GM12878 (cell line): ENCODE measurements around the gene CLBA1.

Experiments
- ATF7 ChIP-seq: fragments of 450-650 bp; IDR thresholded peaks from 2 replicates; pipeline ENCODE4 v1.6.1; 2016; ENCODE audit warnings: low read depth, mild to moderate bottlenecking
- EZH2 ChIP-seq: IDR thresholded peaks from 2 replicates; pipeline ENCODE4 v1.6.1; 2012; ENCODE audit warnings: low read depth, mild to moderate bottlenecking, control low read depth, inconsistent platforms, low read length, borderline replicate concordance; ENCODE audit not compliant: control insufficient read depth
- HDAC2 ChIP-seq: fragments of 200-600 bp; sonication (generic); IDR thresholded peaks from 2 replicates; pipeline ENCODE4 v1.6.1; 2017
- POLR2A ChIP-seq: IDR thresholded peaks from 2 replicates; pipeline ENCODE4 v1.6.1; 2011; ENCODE audit warnings: low read depth, mild to moderate bottlenecking, low read length
- POLR2AphosphoS5 ChIP-seq: IDR thresholded peaks from 2 replicates; pipeline ENCODE4 v1.6.1; 2011; ENCODE audit warnings: mild to moderate bottlenecking, low read length, inconsistent platforms
- RFX5 ChIP-seq: IDR thresholded peaks from 2 replicates; pipeline ENCODE4 v1.6.1; 2011; ENCODE audit warnings: low read depth, low read length, improper control_type of control experiment
- SMAD5 ChIP-seq: IDR thresholded peaks from 2 replicates; pipeline ENCODE4 v1.6.1; 2016; ENCODE audit warnings: antibody characterized with exemption, low read depth
- SP1 ChIP-seq: IDR thresholded peaks from one replicate; pipeline ENCODE4 v1.6.1; 2011; ENCODE audit warnings: low read depth, low read length
- SUPT20H ChIP-seq: IDR thresholded peaks from 2 replicates; pipeline ENCODE4 v1.6.1; 2011; ENCODE audit warnings: low read depth, mild to moderate bottlenecking, low read length, moderate library complexity, borderline replicate concordance; ENCODE audit not compliant: control insufficient read depth
- ZNF207 ChIP-seq: fragments of 450-650 bp; IDR thresholded peaks from 2 replicates; pipeline ENCODE4 v1.6.1; 2014; ENCODE audit warnings: antibody characterized with exemption, mild to moderate bottlenecking, borderline replicate concordance
- TF ChIP-seq, protein P1 (sequence below), 3 experiments: IDR thresholded peaks in 2 of 3; conservative IDR thresholded peaks in 1 of 3; 2 replicates each; pipeline ENCODE4 v1.5.1; 2011; ENCODE audit warnings: low read depth in 3 of 3, low read length in 3 of 3, mild to moderate bottlenecking in 3 of 3, control low read depth in 2 of 3, moderate library complexity in 2 of 3, inconsistent platforms in 1 of 3, mixed read lengths in 1 of 3; ENCODE audit not compliant: control insufficient read depth in 2 of 3, insufficient read depth in 1 of 3; ENCODE audit errors: extremely low read depth in 1 of 3
- TF ChIP-seq, protein P2 (sequence below): IDR thresholded peaks from 2 replicates; pipeline ENCODE4 v1.6.1; 2012; ENCODE audit warnings: mild to moderate bottlenecking, low read depth, low read length
- TF ChIP-seq, protein P3 (sequence below): fragments of 450-650 bp; IDR thresholded peaks from 2 replicates; pipeline ENCODE4 v1.6.1; 2017; ENCODE audit warnings: mild to moderate bottlenecking
- TF ChIP-seq, protein P4 (sequence below): IDR thresholded peaks from 2 replicates; pipeline ENCODE4 v1.6.1; 2012; ENCODE audit warnings: low read depth, low read length, improper control_type of control experiment

DNA sequence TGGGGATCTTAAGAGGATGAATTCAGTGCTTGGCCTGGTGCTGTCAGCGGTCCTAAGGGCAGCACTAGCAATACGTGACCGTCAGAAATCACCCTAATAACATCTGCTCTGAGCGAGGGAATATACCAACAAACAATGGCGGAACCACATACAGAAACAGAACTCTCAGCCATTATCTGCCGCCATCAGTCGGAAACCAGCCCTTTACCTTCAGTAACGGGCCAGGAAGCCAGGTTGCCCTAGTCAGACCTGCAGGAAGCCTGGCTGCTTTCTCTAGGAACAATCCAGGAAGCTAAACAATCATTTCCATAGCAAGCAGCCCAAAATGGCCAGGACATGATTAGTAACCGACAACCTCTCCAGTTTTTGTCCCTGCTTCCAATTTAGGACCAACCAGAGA lies 29.7 kb downstream of the CLBA1 start:
- TF ChIP-seq, protein P1, sequence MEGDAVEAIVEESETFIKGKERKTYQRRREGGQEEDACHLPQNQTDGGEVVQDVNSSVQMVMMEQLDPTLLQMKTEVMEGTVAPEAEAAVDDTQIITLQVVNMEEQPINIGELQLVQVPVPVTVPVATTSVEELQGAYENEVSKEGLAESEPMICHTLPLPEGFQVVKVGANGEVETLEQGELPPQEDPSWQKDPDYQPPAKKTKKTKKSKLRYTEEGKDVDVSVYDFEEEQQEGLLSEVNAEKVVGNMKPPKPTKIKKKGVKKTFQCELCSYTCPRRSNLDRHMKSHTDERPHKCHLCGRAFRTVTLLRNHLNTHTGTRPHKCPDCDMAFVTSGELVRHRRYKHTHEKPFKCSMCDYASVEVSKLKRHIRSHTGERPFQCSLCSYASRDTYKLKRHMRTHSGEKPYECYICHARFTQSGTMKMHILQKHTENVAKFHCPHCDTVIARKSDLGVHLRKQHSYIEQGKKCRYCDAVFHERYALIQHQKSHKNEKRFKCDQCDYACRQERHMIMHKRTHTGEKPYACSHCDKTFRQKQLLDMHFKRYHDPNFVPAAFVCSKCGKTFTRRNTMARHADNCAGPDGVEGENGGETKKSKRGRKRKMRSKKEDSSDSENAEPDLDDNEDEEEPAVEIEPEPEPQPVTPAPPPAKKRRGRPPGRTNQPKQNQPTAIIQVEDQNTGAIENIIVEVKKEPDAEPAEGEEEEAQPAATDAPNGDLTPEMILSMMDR (IDR thresholded peaks at IDR 0.05 in 2 of 3, conservative IDR thresholded peaks at IDR 0.05 in 1 of 3; ENCODE audit: control insufficient read depth in 2 of 3, extremely low read depth in 1 of 3, insufficient read depth in 1 of 3, low read depth in 3 of 3, low read length in 3 of 3): no peak
- TF ChIP-seq POLR2AphosphoS5 (no peak), SP1 (no peak), RFX5 (no peak), SUPT20H (no peak), HDAC2 (no peak), ZNF207 (no peak), SMAD5 (no peak), EZH2 (no peak), ATF7 (no peak), POLR2A (no peak)
- TF ChIP-seq, protein P2, sequence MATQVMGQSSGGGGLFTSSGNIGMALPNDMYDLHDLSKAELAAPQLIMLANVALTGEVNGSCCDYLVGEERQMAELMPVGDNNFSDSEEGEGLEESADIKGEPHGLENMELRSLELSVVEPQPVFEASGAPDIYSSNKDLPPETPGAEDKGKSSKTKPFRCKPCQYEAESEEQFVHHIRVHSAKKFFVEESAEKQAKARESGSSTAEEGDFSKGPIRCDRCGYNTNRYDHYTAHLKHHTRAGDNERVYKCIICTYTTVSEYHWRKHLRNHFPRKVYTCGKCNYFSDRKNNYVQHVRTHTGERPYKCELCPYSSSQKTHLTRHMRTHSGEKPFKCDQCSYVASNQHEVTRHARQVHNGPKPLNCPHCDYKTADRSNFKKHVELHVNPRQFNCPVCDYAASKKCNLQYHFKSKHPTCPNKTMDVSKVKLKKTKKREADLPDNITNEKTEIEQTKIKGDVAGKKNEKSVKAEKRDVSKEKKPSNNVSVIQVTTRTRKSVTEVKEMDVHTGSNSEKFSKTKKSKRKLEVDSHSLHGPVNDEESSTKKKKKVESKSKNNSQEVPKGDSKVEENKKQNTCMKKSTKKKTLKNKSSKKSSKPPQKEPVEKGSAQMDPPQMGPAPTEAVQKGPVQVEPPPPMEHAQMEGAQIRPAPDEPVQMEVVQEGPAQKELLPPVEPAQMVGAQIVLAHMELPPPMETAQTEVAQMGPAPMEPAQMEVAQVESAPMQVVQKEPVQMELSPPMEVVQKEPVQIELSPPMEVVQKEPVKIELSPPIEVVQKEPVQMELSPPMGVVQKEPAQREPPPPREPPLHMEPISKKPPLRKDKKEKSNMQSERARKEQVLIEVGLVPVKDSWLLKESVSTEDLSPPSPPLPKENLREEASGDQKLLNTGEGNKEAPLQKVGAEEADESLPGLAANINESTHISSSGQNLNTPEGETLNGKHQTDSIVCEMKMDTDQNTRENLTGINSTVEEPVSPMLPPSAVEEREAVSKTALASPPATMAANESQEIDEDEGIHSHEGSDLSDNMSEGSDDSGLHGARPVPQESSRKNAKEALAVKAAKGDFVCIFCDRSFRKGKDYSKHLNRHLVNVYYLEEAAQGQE: no peak
- TF ChIP-seq, protein P3, sequence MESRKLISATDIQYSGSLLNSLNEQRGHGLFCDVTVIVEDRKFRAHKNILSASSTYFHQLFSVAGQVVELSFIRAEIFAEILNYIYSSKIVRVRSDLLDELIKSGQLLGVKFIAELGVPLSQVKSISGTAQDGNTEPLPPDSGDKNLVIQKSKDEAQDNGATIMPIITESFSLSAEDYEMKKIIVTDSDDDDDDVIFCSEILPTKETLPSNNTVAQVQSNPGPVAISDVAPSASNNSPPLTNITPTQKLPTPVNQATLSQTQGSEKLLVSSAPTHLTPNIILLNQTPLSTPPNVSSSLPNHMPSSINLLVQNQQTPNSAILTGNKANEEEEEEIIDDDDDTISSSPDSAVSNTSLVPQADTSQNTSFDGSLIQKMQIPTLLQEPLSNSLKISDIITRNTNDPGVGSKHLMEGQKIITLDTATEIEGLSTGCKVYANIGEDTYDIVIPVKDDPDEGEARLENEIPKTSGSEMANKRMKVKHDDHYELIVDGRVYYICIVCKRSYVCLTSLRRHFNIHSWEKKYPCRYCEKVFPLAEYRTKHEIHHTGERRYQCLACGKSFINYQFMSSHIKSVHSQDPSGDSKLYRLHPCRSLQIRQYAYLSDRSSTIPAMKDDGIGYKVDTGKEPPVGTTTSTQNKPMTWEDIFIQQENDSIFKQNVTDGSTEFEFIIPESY: no peak
- TF ChIP-seq, protein P4, sequence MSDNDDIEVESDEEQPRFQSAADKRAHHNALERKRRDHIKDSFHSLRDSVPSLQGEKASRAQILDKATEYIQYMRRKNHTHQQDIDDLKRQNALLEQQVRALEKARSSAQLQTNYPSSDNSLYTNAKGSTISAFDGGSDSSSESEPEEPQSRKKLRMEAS: no peak
